Adrenal gland (tissue), 12 donors: ENCODE results near the gene FIGLA. TPM values are rescaled to one million over a fixed set of nuclear protein-coding genes. Genes with fewer than 3 reads are reported as not detected.

Experiments
- DNase-seq, 7 donors: peaks; one replicate each; pipeline ENCODE4 v3.0.0-alpha.2; 2019 to 2020
- H3K27ac ChIP-seq, 5 donors: fragments of 200-600 bp; sonication (generic) in 4 of 5; 1 replicate in 3 of 5; 2 replicates in 2 of 5; pipeline versions ENCODE4 v1.5.1 to v1.8.0; 2016 to 2020; ENCODE audit warnings: mild to moderate bottlenecking in 1 of 5
- H3K27me3 ChIP-seq: fragments of 200-600 bp; 2 replicates; pipeline ENCODE4 v1.8.0; 2021
- H3K36me3 ChIP-seq, 2 donors: fragments of 200-600 bp; replicated peaks in 1 of 2; 1 replicate in 1 of 2; 2 replicates in 1 of 2; pipeline versions ENCODE4 v1.5.1 to v1.8.0; 2018 to 2022
- H3K4me1 ChIP-seq, 2 donors: fragments of 200-600 bp; replicated peaks in 1 of 2; 1 replicate in 1 of 2; 2 replicates in 1 of 2; pipeline versions ENCODE4 v1.5.1 to v1.8.0; 2018 to 2021
- H3K4me3 ChIP-seq, 4 donors: fragments of 200-600 bp; sonication (generic) in 3 of 4; one replicate each; pipeline ENCODE4 v1.5.1; 2016 to 2018
- H3K9me3 ChIP-seq, 3 donors: fragments of 200-600 bp; sonication (generic) in 1 of 3; replicated peaks in 1 of 3; 1 replicate in 2 of 3; 2 replicates in 1 of 3; pipeline versions ENCODE4 v1.5.1 to v1.8.0; 2016 to 2021
- POLR2A ChIP-seq, 2 donors: fragments of 450-650 bp; IDR thresholded peaks; one replicate each; pipeline ENCODE4 v1.6.1; 2017; ENCODE audit warnings: antibody characterized with exemption in 2 of 2, mild to moderate bottlenecking in 2 of 2, moderate library complexity in 1 of 2
- WGBS, 4 donors: extraction: QIAGEN DNeasy Blood & Tissue Kit in 2 of 4; methylation state at CpG; one replicate each; pipeline versions ENCODE4 v1.1.5 to v1.1.7; 2013 to 2017; 5-methylcytosine and 5-hydroxymethylcytosine counted together
- intact Hi-C, 2 donors: fragments of 100-400 bp; cut with DNase I; formaldehyde crosslinking; loops; one replicate each; pipeline versions ENCODE4 v1.14.1 to v1.15.0; 2022 to 2023
- polyA plus RNA-seq, 3 donors: library from polyadenylated mRNA; stranded (reverse); fragments of 200-250 nt in 2 of 3; fragments of 350-450 nt in 1 of 3; fragmentation: Illumina TruSeq in 1 of 3; extraction: RNeasy Lipid Tissue Mini Kit (QIAGEN cat#74804) in 1 of 3; gene quantifications; one replicate each; pipeline ENCODE4 v1.2.3, GENCODE V29; 2013 to 2014
- total RNA-seq, 9 donors: library from RNA; depleted of rRNA in 4 of 9; stranded (reverse); fragments of >200 nt in 4 of 9; fragments of 120-200 nt in 1 of 9; fragmentation: NEBNext Ultra II Directional in 1 of 9; extraction: Animal tissue kit (Norgen Biotek cat#: 25700) in 1 of 9; gene quantifications; one replicate each; pipeline versions ENCODE4 v1.1.0 to v1.2.4, GENCODE V29; 2013 to 2023
- TF ChIP-seq, protein P1 (sequence below), 6 experiments: fragments of 450-650 bp in 4 of 6; fragments of 200-600 bp in 2 of 6; sonication (generic) in 1 of 6; IDR thresholded peaks; 1 replicate in 5 of 6; 2 replicates in 1 of 6; pipeline versions ENCODE4 v1.5.1 to v1.8.0; 2016 to 2021; ENCODE audit warnings: antibody characterized with exemption in 6 of 6, mild to moderate bottlenecking in 2 of 6, moderate library complexity in 1 of 6
- donor health status: healthy with polysubstance abuse.
- donor health status: Bipolar disorder and iron deficiency.
- donor health status: DM: yes; HTN: yes; CAD: no.
- donor health status: DM: no; HTN: no; CAD: no.
- donor health status: DM: no; HTN: no; CAD: no.
- donor health status: DM: yes; HTN: yes; CAD: no.

The FIGLA gene
- total and polyA plus RNA-seq, 12 donors, result not detected

DNA sequence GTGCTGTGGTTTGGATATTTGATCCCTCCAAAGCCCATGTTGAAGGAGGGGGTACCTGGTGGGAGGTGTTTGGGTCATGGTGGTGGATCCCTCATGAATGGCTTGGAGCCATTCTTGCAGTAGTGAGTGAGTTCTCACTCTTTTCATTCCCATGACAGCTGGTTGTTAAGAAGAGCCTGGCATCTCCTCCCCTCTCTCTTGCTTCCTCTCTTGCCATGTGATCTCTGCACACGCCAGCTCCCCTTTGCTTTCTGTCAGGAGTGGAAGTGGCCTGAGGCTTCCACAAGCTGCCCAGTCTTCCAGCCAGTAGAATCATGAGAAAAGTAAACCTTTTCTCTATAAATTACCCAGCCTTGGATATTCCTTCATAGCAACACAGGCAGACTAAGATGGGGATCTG lies 31.0 kb downstream of the FIGLA start:
- Histone ChIP-seq H3K36me3 (no peaks in the 10 kb centered on the region), H3K27me3 (peaks cover 13% of the 10 kb centered on the region), H3K4me3 (no peak overlapping the region), H3K9me3 (no peaks in the 10 kb centered on the region), H3K27ac (no peak overlapping the region), H3K4me1 (no peaks in the 10 kb centered on the region)
- WGBS, 4 donors, result 59 to 88% (median 69%) methylated on average over 1 of the region's 1 CpG
- no peak for DNase-seq
- intact Hi-C loops, result no loop called here
- TF ChIP-seq, protein P1, sequence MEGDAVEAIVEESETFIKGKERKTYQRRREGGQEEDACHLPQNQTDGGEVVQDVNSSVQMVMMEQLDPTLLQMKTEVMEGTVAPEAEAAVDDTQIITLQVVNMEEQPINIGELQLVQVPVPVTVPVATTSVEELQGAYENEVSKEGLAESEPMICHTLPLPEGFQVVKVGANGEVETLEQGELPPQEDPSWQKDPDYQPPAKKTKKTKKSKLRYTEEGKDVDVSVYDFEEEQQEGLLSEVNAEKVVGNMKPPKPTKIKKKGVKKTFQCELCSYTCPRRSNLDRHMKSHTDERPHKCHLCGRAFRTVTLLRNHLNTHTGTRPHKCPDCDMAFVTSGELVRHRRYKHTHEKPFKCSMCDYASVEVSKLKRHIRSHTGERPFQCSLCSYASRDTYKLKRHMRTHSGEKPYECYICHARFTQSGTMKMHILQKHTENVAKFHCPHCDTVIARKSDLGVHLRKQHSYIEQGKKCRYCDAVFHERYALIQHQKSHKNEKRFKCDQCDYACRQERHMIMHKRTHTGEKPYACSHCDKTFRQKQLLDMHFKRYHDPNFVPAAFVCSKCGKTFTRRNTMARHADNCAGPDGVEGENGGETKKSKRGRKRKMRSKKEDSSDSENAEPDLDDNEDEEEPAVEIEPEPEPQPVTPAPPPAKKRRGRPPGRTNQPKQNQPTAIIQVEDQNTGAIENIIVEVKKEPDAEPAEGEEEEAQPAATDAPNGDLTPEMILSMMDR (IDR thresholded peaks at IDR 0.05), result no peak
- no peak for TF ChIP-seq POLR2A (IDR thresholded peaks at IDR 0.05)

DNA sequence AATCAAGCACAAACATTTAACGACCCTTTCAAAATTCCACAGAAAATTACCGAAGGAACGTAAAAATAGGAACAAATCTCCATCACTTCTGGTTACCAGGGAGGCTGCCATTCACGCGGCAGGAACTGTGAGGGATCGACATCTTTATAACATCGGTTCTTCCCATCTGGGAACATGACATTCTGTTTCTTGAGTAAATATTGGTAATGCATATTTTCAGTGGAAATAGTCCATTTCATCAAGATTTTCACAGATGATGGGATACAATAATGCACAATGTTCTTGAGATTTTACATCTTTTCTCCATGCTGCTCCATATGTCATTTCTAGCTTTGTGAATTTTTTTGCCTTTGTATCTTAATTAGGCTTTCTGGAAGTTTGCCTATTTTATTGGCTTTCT lies 32.5 kb downstream of the FIGLA start:
- Histone ChIP-seq H3K4me1 (no peaks in the 10 kb centered on the region), H3K36me3 (no peaks in the 10 kb centered on the region), H3K27ac (no peak overlapping the region), H3K27me3 (peaks cover 10% of the 10 kb centered on the region), H3K9me3 (no peaks in the 10 kb centered on the region), H3K4me3 (no peak overlapping the region)
- intact Hi-C loops, result no loop called here
- TF ChIP-seq, protein P1 (IDR thresholded peaks at IDR 0.05), result no peak
- TF ChIP-seq POLR2A (IDR thresholded peaks at IDR 0.05), result no peak
- WGBS, 4 donors, result 88 to 90% (median 89%) methylated on average over 7 of the region's 7 CpGs
- no peak for DNase-seq

DNA sequence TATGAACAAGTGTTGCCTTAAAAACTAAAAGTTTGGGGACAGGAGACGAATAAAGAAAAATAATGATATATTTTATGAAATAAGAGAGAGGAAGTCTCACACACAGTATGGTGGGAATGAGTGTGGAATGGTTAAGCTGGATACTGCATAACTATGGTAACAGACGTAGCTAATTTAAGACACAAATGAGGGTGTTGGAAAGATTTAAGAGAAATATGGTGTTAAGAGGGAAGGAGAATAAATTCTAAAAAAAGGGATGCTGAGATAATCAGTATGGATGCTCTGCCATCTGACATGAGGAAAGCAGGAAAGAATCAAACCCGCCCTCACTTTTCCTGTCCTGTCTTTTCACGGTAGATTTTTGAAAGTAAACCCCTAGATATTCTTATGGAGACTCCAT lies 33.1 kb downstream of the FIGLA start:
- intact Hi-C loops, result no loop called here
- no peak overlapping the region for H3K4me3 ChIP-seq
- no peak for DNase-seq
- H3K9me3 ChIP-seq, result no peaks in the 10 kb centered on the region
- H3K27me3 ChIP-seq, result peaks cover 10% of the 10 kb centered on the region
- TF ChIP-seq, protein P1 (IDR thresholded peaks at IDR 0.05), result no peak
- no peak for TF ChIP-seq POLR2A (IDR thresholded peaks at IDR 0.05)
- 67 to 79% (median 72%) methylated on average over 4 of the region's 4 CpGs for WGBS, 4 donors
- H3K36me3 ChIP-seq, result no peaks in the 10 kb centered on the region
- H3K27ac ChIP-seq, result no peak overlapping the region
- H3K4me1 ChIP-seq, result no peaks in the 10 kb centered on the region

DNA sequence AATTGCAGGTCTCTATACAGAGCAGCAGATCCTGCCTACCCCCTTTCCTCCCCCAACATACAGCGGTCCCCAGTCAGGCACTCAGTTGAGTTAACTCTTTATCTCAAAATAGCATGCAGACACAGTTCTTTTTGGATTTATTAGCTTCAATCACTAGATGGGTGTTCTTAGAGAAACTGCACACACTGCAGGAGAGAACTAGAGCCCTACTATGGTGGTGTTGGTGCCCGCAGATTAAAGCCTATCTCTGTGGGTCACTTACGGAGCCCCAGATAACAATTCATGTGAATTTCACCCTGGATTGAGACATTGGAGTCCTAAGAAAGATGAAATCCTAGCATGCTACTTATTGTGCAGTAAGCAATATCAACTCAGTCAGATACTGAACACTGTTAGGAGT lies 34.3 kb downstream of the FIGLA start:
- no peak for DNase-seq
- Histone ChIP-seq H3K27ac (no peak overlapping the region), H3K36me3 (no peaks in the 10 kb centered on the region), H3K27me3 (peaks cover 10% of the 10 kb centered on the region), H3K9me3 (no peaks in the 10 kb centered on the region), H3K4me3 (no peak overlapping the region), H3K4me1 (no peaks in the 10 kb centered on the region)
- TF ChIP-seq POLR2A (IDR thresholded peaks at IDR 0.05), result no peak
- TF ChIP-seq, protein P1 (IDR thresholded peaks at IDR 0.05), result no peak
- 75 to 87% (median 82%) methylated on average over 3 of the region's 3 CpGs for WGBS, 4 donors
- intact Hi-C loops, result no loop called here
